IPS DF 6.9 (cell line): ENCODE measurements around the gene UHMK1.
"Not testable (repeated sequence)": the region's sequence is repeated elsewhere in the genome, so short reads cannot be mapped to it uniquely, and the experiment has no call there.

Experiments used
- DNase-seq: peaks from one replicate; pipeline ENCODE4 v3.0.0-alpha.2; 2013; ENCODE audit warnings: low read depth, low spot score
- H3K27ac ChIP-seq: one replicate; pipeline ENCODE4 v1.5.1; 2013; ENCODE audit warnings: low read length, control low read depth
- H3K27me3 ChIP-seq: 2 replicates; pipeline ENCODE4 v1.6.1; 2013; ENCODE audit warnings: mild to moderate bottlenecking, low read length; ENCODE audit not compliant: control insufficient read depth, insufficient read depth
- H3K36me3 ChIP-seq: 2 replicates; pipeline ENCODE4 v1.6.1; 2013; ENCODE audit warnings: low read length; ENCODE audit not compliant: control insufficient read depth, insufficient read depth
- H3K4me1 ChIP-seq: 2 replicates; pipeline ENCODE4 v1.6.1; 2013; ENCODE audit warnings: low read length; ENCODE audit not compliant: control insufficient read depth, insufficient read depth
- H3K4me3 ChIP-seq: 2 replicates; pipeline ENCODE4 v1.5.1; 2013; ENCODE audit warnings: mild to moderate bottlenecking, low read length
- H3K9me3 ChIP-seq: 2 replicates; pipeline ENCODE4 v1.6.1; 2013; ENCODE audit warnings: low read length, inconsistent platforms; ENCODE audit not compliant: control insufficient read depth, insufficient read depth
- WGBS: extraction: QIAGEN DNeasy Blood & Tissue Kit; methylation state at CpG from one replicate; pipeline ENCODE4 v1.1.7; 2013; ENCODE audit warnings: mixed read lengths, missing lambda C conversion rate; ENCODE audit not compliant: insufficient read length, insufficient coverage; 5-methylcytosine and 5-hydroxymethylcytosine counted together

UHMK1 gene

GRCh38 chr1:162475539-162476185 is 22.0 kb upstream of the UHMK1 start:
- no peak for DNase-seq
- H3K4me3 ChIP-seq, result no peak overlapping the region
- no peaks in the 10 kb centered on the region for H3K27me3 ChIP-seq
- H3K27ac ChIP-seq, result no peak overlapping the region
- peaks cover 4% of the 10 kb centered on the region; the same call in 1 of the 2 replicates for H3K4me1 ChIP-seq
- H3K9me3 ChIP-seq, result no peaks in the 10 kb centered on the region
- WGBS, result no CpG with 5 or more reads among the region's 6 CpGs
- H3K36me3 ChIP-seq, result no peaks in the 10 kb centered on the region

GRCh38 chr1:162476620-162477019 is 21.0 kb upstream of the UHMK1 start:
- WGBS, result no CpG with 5 or more reads among the region's 1 CpG
- H3K9me3 ChIP-seq, result no peaks in the 10 kb centered on the region
- H3K36me3 ChIP-seq, result no peaks in the 10 kb centered on the region
- no peak for DNase-seq
- no peak overlapping the region for H3K27ac ChIP-seq
- H3K27me3 ChIP-seq, result no peaks in the 10 kb centered on the region
- H3K4me1 ChIP-seq, result peaks cover 4% of the 10 kb centered on the region; the same call in 1 of the 2 replicates
- no peak overlapping the region for H3K4me3 ChIP-seq

GRCh38 chr1:162485236-162485635 is 12.4 kb upstream of the UHMK1 start:
- no peak overlapping the region for H3K27ac ChIP-seq
- no peak overlapping the region for H3K4me3 ChIP-seq
- no peaks in the 10 kb centered on the region for H3K4me1 ChIP-seq
- DNase-seq, result no peak
- no peaks in the 10 kb centered on the region for H3K9me3 ChIP-seq
- no peaks in the 10 kb centered on the region for H3K36me3 ChIP-seq
- H3K27me3 ChIP-seq, result no peaks in the 10 kb centered on the region

DNA sequence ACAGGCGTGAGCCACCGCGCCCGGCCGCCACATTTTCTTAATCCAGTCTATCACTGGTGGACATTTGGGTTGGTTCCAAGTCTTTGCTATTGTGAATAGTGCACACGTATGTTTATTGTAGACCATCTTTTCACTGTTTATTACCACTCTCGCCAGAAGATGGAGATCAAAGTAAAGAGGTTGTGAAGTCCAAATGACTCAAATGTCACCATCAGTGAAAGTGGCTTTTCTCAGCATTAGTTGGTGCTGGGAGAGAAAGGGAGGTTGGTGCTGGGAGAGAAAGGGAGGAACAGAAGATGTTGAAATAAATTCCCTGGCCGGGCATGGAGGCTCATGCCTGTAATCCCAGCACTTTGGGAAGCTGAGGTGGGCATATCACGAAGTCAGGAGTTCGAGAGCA is 10.4 kb upstream of the UHMK1 start:
- Histone ChIP-seq H3K9me3 (no peaks in the 10 kb centered on the region), H3K27me3 (no peaks in the 10 kb centered on the region), H3K27ac (no peak overlapping the region), H3K36me3 (no peaks in the 10 kb centered on the region), H3K4me3 (no peak overlapping the region), H3K4me1 (no peaks in the 10 kb centered on the region)
- no CpG with 5 or more reads among the region's 10 CpGs for WGBS
- DNase-seq, result no peak

GRCh38 chr1:162488219-162488618 is 9.4 kb upstream of the UHMK1 start:
- no peaks in the 10 kb centered on the region for H3K9me3 ChIP-seq
- H3K36me3 ChIP-seq, result no peaks in the 10 kb centered on the region
- no peaks in the 10 kb centered on the region for H3K4me1 ChIP-seq
- no peak for DNase-seq
- no peak overlapping the region for H3K27ac ChIP-seq
- no peaks in the 10 kb centered on the region for H3K27me3 ChIP-seq
- no peak overlapping the region for H3K4me3 ChIP-seq
- WGBS, result no CpG with 5 or more reads among the region's 3 CpGs

GRCh38 chr1:162495531-162496233 is 1.9 kb upstream of the UHMK1 start:
- H3K27ac ChIP-seq, H3K27me3 ChIP-seq, DNase-seq, H3K4me3 ChIP-seq, H3K4me1 ChIP-seq, H3K9me3 ChIP-seq, H3K36me3 ChIP-seq: not testable (repeated sequence)
- no CpG with 5 or more reads among the region's 6 CpGs for WGBS

- Histone ChIP-seq H3K4me3 (peak overlapping the region; percentile 95; the same call in 1 of the 2 replicates), H3K4me1 (no peaks in the 10 kb centered on the region), H3K27me3 (no peaks in the 10 kb centered on the region), H3K36me3 (no peaks in the 10 kb centered on the region; the same call in 1 of the 2 replicates), H3K9me3 (no peaks in the 10 kb centered on the region), H3K27ac (no peak overlapping the region)
- no peak for DNase-seq
- no CpG with 5 or more reads among the region's 13 CpGs for WGBS
These were observed 405 bp upstream of the UHMK1 start for GRCh38 chr1:162497104-162497722.

DNA sequence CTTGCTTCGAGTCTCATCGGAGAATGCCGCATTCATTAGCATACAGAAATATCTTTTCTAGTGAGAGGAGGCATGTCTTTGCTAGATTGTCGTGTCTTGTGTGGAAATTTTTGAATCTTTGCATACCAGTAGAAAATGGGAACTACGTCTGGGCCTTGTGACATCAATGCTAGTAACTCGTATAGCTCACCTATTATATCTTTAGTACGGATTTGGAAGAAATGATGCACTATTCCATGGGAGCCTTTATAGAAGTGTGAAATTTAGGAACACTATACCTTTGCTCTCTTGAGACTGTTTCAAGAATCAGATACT is 835 bp downstream of the UHMK1 start:
- H3K4me3 ChIP-seq, result peak overlapping the region; percentile 95; the same call in 1 of the 2 replicates
- no peak overlapping the region for H3K27ac ChIP-seq
- no peaks in the 10 kb centered on the region for H3K4me1 ChIP-seq
- no CpG with 5 or more reads among the region's 7 CpGs for WGBS
- H3K9me3 ChIP-seq, result no peaks in the 10 kb centered on the region
- no peak for DNase-seq
- H3K36me3 ChIP-seq, result no peaks in the 10 kb centered on the region; the same call in 1 of the 2 replicates
- H3K27me3 ChIP-seq, result no peaks in the 10 kb centered on the region

- Histone ChIP-seq H3K27ac (no peak overlapping the region), H3K4me1 (no peaks in the 10 kb centered on the region), H3K27me3 (no peaks in the 10 kb centered on the region), H3K9me3 (no peaks in the 10 kb centered on the region), H3K36me3 (peaks cover 2% of the 10 kb centered on the region; the same call in 1 of the 2 replicates), H3K4me3 (no peak overlapping the region)
- no peak for DNase-seq
- WGBS, result no CpG with 5 or more reads among the region's 2 CpGs
These were observed 3.2 kb downstream of the UHMK1 start for GRCh38 chr1:162500805-162501204.

DNA sequence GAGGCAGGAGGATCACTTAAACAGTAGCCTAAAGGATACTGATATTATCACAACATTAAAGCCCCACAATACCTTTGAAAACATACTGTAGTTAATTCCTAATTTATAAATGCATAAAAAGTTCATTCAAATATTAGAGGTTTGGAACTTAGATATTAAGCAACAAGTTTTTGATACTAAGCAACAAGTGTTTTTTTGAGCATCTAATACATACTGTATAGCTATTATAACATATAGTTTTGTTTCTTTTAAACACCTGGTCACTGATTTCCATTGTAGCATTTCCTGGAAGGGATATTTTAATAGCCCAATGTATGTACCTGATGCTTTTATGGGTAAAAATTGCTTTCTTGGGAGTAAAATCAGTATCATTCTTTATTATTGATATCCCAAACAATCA is 4.5 kb downstream of the UHMK1 start:
- Histone ChIP-seq H3K27ac (no peak overlapping the region), H3K9me3 (no peaks in the 10 kb centered on the region), H3K4me1 (no peaks in the 10 kb centered on the region), H3K4me3 (no peak overlapping the region), H3K36me3 (peaks cover 2% of the 10 kb centered on the region; the same call in 1 of the 2 replicates), H3K27me3 (no peaks in the 10 kb centered on the region)
- no peak for DNase-seq
